Endothelial cell of umbilical vein (primary cell): Measurements from ENCODE around the gene STK39. TPM values are rescaled to one million over a fixed set of nuclear protein-coding genes. Genes with fewer than 3 reads are reported as not detected.

Experiments
- BruUV-seq: library from RNA; stranded (reverse); fragments of 400-500 nt; replicated peaks from 2 replicates; lab custom pipeline; 2021; lab: Mats Ljungman, UMichigan
- CTCF ChIA-PET: fragments of 300-600, 350-600 bp; sonication (Branson Sonifier 250); formaldehyde crosslinking; loops from one replicate; lab custom pipeline; 2021; ENCODE audit warnings: antibody characterized with exemption, inconsistent platforms; lab: Charles Lee
- POLR2A ChIA-PET: fragments of 300-600, 350-600 bp; sonication (Branson Sonifier 250); formaldehyde crosslinking; loops from one replicate; lab custom pipeline; 2021; ENCODE audit warnings: antibody characterized with exemption, inconsistent platforms; lab: Charles Lee
- DNase-seq: peaks from one replicate; pipeline ENCODE4 v3.0.0-alpha.2; 2011; ENCODE audit warnings: low read depth, low spot score
- FAIRE-seq: peaks from 2 replicates; lab custom pipeline; 2011; peaks lifted over from hg19 to GRCh38; lab: Jason Lieb, UNC
- H2AFZ ChIP-seq: 2 replicates; pipeline ENCODE4 v1.6.0; 2012; ENCODE audit warnings: low read depth, low read length, control low read depth, inconsistent platforms
- H3K27ac ChIP-seq: 2 replicates; pipeline ENCODE4 v1.5.1; 2011; ENCODE audit warnings: low read depth, mild to moderate bottlenecking, control low read depth, low read length, moderate library complexity; ENCODE audit not compliant: insufficient read depth
- H3K27me3 ChIP-seq, 2 experiments: 2 replicates each; pipeline versions ENCODE4 v1.6.0 to v1.6.1; 2011; ENCODE audit warnings: low read length in 2 of 2, mixed read lengths in 1 of 2; ENCODE audit not compliant: control insufficient read depth in 2 of 2, insufficient read depth in 2 of 2
- H3K36me3 ChIP-seq, 2 experiments: 2 replicates in 1 of 2; 3 replicates in 1 of 2; pipeline ENCODE4 v1.5.1; 2011; ENCODE audit warnings: low read length in 2 of 2, mild to moderate bottlenecking in 1 of 2, moderate library complexity in 1 of 2; ENCODE audit not compliant: control insufficient read depth in 2 of 2, insufficient read depth in 2 of 2; ENCODE audit errors: extremely low read depth in 1 of 2
- H3K4me1 ChIP-seq: 3 replicates; pipeline ENCODE4 v1.5.1; 2011; ENCODE audit warnings: mild to moderate bottlenecking, low read length; ENCODE audit not compliant: control insufficient read depth, insufficient read depth; ENCODE audit errors: extremely low read depth
- H3K4me2 ChIP-seq: 2 replicates; pipeline ENCODE4 v1.6.1; 2011; ENCODE audit warnings: low read length, control low read depth, mixed read lengths; ENCODE audit not compliant: insufficient read depth
- H3K4me3 ChIP-seq, 3 experiments: fragments of 200-600 bp in 1 of 3; sonication (generic), shearing (Covaris generic) in 1 of 3; replicated peaks in 1 of 3; 2 replicates each; pipeline ENCODE4 v1.5.1; 2011 to 2016; ENCODE audit warnings: control low read depth in 3 of 3, low read length in 3 of 3, mild to moderate bottlenecking in 2 of 3, inconsistent platforms in 1 of 3, low read depth in 1 of 3, moderate library complexity in 1 of 3; ENCODE audit not compliant: insufficient read depth in 1 of 3
- H3K79me2 ChIP-seq: 2 replicates; pipeline ENCODE4 v1.6.0; 2012; ENCODE audit warnings: low read length, inconsistent platforms; ENCODE audit not compliant: control insufficient read depth, insufficient read depth
- H3K9ac ChIP-seq: replicated peaks from 2 replicates; pipeline ENCODE3; 2011; ENCODE audit warnings: low read length, control low read depth; ENCODE audit not compliant: insufficient read depth; ENCODE audit errors: extremely low read depth
- H3K9me1 ChIP-seq: replicated peaks from 3 replicates; pipeline ENCODE4 v1.6.0; 2011; ENCODE audit warnings: mild to moderate bottlenecking, low read length; ENCODE audit not compliant: control insufficient read depth, insufficient read depth; ENCODE audit errors: extremely low read depth
- H3K9me3 ChIP-seq: replicated peaks from 2 replicates; pipeline ENCODE4 v1.5.1; 2012; ENCODE audit warnings: low read length, inconsistent platforms; ENCODE audit not compliant: control insufficient read depth, insufficient read depth
- H4K20me1 ChIP-seq: replicated peaks from 2 replicates; pipeline ENCODE3; 2011; ENCODE audit warnings: mild to moderate bottlenecking, low read length; ENCODE audit not compliant: control insufficient read depth, insufficient read depth; ENCODE audit errors: extremely low read depth
- EZH2 ChIP-seq: IDR thresholded peaks from 2 replicates; pipeline ENCODE4 v1.6.1; 2012; ENCODE audit warnings: borderline replicate concordance, low read depth, mild to moderate bottlenecking, moderate library complexity, low read length, inconsistent platforms; ENCODE audit not compliant: severe bottlenecking
- FOS ChIP-seq: IDR thresholded peaks from 2 replicates; pipeline ENCODE4 v1.6.1; 2011; ENCODE audit warnings: mild to moderate bottlenecking, low read length, moderate library complexity, borderline replicate concordance; ENCODE audit not compliant: insufficient read depth
- GATA2 ChIP-seq: IDR thresholded peaks from 2 replicates; pipeline ENCODE4 v1.7.0; 2011; ENCODE audit warnings: low read depth, mild to moderate bottlenecking, moderate library complexity, mixed read lengths, low read length; ENCODE audit not compliant: insufficient read length, insufficient read depth
- JUN ChIP-seq: IDR thresholded peaks from 2 replicates; pipeline ENCODE4 v1.6.1; 2011; ENCODE audit warnings: borderline replicate concordance, low read depth; ENCODE audit not compliant: insufficient read length, insufficient read depth
- MYC ChIP-seq: IDR thresholded peaks from one replicate; pipeline ENCODE4 v1.6.1; 2011; ENCODE audit warnings: mild to moderate bottlenecking, low read depth, low read length
- POLR2A ChIP-seq: IDR thresholded peaks from 2 replicates; pipeline ENCODE4 v1.6.1; 2012; ENCODE audit warnings: low read depth, mild to moderate bottlenecking, control low read depth, low read length
- POLR2AphosphoS5 ChIP-seq: IDR thresholded peaks from 2 replicates; pipeline ENCODE4 v1.6.1; 2012; ENCODE audit warnings: low read depth, mild to moderate bottlenecking, control low read depth, low read length, moderate library complexity; ENCODE audit not compliant: insufficient read depth
- dilution Hi-C: fragments of 300-500 bp; cut with MboI; formaldehyde crosslinking; loops from one replicate; pipeline ENCODE4 v1.15.0; 2019; ENCODE audit warnings: low sequenced_read_pairs; ENCODE audit not compliant: extremely low pct_ligation_motif_present
- intact Hi-C: fragments of 100-400 bp; cut with micrococcal nuclease; formaldehyde crosslinking; loops from one replicate; pipeline ENCODE4 v1.10.0; 2022
- polyA plus RNA-seq, 4 experiments: library from polyadenylated mRNA; depleted of rRNA in 3 of 4; stranded (reverse) in 3 of 4; unstranded in 1 of 4; fragments of >200 nt; gene quantifications; 2 replicates each; pipeline versions ENCODE4 v1.2.1 to v1.2.3, GENCODE V29; 2011 to 2012; ENCODE audit warnings: missing spikeins in 1 of 4
- total RNA-seq: library from RNA; stranded (reverse); gene quantifications from 2 replicates; pipeline ENCODE4 v1.2.3, GENCODE V29; 2021
- TF ChIP-seq, protein P1 (sequence below): IDR thresholded peaks from 2 replicates; pipeline ENCODE4 v1.6.1; 2011; ENCODE audit not compliant: insufficient read depth, insufficient read length
- TF ChIP-seq, protein P2 (sequence below), 2 donors: IDR thresholded peaks; 1 replicate in 1 of 2; 2 replicates in 1 of 2; pipeline ENCODE4 v1.5.1; 2011; ENCODE audit warnings: low read length in 2 of 2, mild to moderate bottlenecking in 2 of 2, moderate library complexity in 2 of 2, control low read depth in 1 of 2, inconsistent platforms in 1 of 2, low read depth in 1 of 2; ENCODE audit not compliant: insufficient read depth in 1 of 2; ENCODE audit errors: extremely low read depth in 1 of 2

The STK39 gene
- total and polyA plus RNA-seq, 2 donors (not counting 3 experiments of a cell fraction or from before 2014, with no cell fraction given): 4.6 to 13.1 TPM

DNA sequence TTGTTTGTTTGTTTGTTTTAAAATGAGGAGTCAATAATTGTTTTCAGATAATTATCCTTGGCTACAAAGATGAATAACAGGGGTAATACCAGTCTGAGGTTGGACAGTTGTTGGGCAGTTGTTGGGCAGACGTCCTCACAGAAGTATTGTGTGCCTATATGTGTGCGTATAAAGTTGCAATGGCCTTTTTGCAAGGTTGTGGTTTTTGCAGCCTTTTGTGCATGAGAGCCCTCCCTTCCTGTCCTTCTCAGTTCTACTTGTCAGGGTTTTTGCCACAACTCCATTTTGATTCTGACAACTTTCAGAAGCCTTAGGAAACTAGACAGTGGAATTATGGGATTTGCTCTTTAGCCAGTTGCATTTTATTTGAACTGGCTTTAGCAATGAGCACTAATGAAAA lies 6.0 kb upstream of the STK39 start:
- Histone ChIP-seq H3K9me3 (no peaks in the 10 kb centered on the region), H3K4me1 (no peaks in the 10 kb centered on the region), H3K9ac (no peak overlapping the region), H3K27ac (no peak overlapping the region), H3K4me3 (no peak overlapping the region), H4K20me1 (no peaks in the 10 kb centered on the region), H3K9me1 (no peaks in the 10 kb centered on the region), H2AFZ (no peak overlapping the region), H3K36me3 (no peaks in the 10 kb centered on the region), H3K27me3 (peaks cover 6 to 9% of the 10 kb centered on the region in 2 experiments), H3K79me2 (no peaks in the 10 kb centered on the region), H3K4me2 (no peak overlapping the region)
- no peak for TF ChIP-seq MYC
- no peak for TF ChIP-seq POLR2AphosphoS5
- TF ChIP-seq FOS: no peak
- TF ChIP-seq EZH2: no peak
- TF ChIP-seq GATA2: no peak
- no peak for TF ChIP-seq POLR2A
- TF ChIP-seq, protein P1, sequence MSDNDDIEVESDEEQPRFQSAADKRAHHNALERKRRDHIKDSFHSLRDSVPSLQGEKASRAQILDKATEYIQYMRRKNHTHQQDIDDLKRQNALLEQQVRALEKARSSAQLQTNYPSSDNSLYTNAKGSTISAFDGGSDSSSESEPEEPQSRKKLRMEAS: no peak
- no peak for TF ChIP-seq JUN
- TF ChIP-seq, protein P2, sequence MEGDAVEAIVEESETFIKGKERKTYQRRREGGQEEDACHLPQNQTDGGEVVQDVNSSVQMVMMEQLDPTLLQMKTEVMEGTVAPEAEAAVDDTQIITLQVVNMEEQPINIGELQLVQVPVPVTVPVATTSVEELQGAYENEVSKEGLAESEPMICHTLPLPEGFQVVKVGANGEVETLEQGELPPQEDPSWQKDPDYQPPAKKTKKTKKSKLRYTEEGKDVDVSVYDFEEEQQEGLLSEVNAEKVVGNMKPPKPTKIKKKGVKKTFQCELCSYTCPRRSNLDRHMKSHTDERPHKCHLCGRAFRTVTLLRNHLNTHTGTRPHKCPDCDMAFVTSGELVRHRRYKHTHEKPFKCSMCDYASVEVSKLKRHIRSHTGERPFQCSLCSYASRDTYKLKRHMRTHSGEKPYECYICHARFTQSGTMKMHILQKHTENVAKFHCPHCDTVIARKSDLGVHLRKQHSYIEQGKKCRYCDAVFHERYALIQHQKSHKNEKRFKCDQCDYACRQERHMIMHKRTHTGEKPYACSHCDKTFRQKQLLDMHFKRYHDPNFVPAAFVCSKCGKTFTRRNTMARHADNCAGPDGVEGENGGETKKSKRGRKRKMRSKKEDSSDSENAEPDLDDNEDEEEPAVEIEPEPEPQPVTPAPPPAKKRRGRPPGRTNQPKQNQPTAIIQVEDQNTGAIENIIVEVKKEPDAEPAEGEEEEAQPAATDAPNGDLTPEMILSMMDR (IDR thresholded peaks at IDR 0.05; ENCODE audit: extremely low read depth in 1 of 2, insufficient read depth in 1 of 2, low read depth in 1 of 2, low read length in 2 of 2): no peak
- intact Hi-C loops (no loop called here), dilution Hi-C loops (no loop called here)
- POLR2A ChIA-PET: no interaction called here
- FAIRE-seq (no peak), DNase-seq (no peak)
- CTCF ChIA-PET: interaction anchor here (2.5 kb wide), 1 partner anchor 135 kb away, joined by 6 read pairs; no protein-coding TSS in a partner anchor
- no TSS peak for BruUV-seq
